AML-193 (cell line): ENCODE results near the gene ERC2.
A peak's percentile ranks its signal among the peaks of the same experiment; 100 is the strongest.
"Not testable (repeated sequence)": the region's sequence is repeated elsewhere in the genome, so short reads cannot be mapped to it uniquely, and the experiment has no call there.

Experiments used
- DNase-seq, 2 experiments: peaks; one replicate each; lab custom pipeline; 2025; lab: John Stamatoyannopoulos, UW

ERC2 gene

GRCh38 chr3:56060521-56061278, 407.6 kb downstream of the ERC2 start:
- no peak for DNase-seq

DNA sequence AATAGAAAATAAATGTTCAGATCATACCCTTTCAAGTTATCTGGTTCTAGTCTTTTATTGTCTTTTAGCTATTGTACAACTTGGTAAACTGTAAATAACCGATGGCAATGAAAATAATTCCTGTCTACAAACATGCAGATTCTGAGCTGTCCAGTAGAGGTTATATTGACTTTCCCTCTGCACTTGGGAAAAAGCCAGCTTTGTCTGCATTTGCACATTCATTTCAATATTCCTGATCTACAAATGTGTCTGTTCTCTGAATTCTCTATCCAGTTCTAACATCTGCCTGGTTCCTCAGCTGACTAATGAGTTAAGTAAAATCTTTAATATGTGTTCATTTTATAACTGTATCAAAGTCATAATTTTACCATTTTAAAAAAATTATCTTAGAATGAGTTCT, 408.5 kb downstream of the ERC2 start:
- DNase-seq, result no peak

- DNase-seq, result no peak
Observed at GRCh38 chr3:56055951-56056350, 412.3 kb downstream of the ERC2 start.

GRCh38 chr3:56055546-56055945, 412.7 kb downstream of the ERC2 start:
- DNase-seq, result no peak

GRCh38 chr3:56054844-56055243, 413.4 kb downstream of the ERC2 start:
- no peak for DNase-seq

DNA sequence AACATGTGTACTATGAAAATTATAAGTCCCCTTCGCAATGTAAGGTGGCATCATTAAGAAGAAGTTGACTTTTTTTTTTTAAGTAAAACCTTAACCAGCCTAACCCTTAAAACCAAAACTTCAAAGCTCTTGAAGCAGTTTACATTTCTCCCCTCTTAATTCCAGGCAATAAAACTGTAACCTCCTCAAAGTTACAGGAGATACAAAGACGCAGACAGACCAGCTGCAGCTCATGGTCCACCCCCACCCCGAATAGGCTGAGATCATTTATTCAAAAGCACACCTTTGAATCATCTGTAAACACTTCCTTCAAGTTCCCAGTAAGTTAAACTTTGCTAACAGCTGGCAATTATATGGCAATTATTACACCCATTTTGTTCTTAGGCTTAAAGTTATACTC, 414.5 kb downstream of the ERC2 start:
- DNase-seq, result no peak

GRCh38 chr3:56052188-56052587, 416.1 kb downstream of the ERC2 start:
- no peak for DNase-seq

DNA sequence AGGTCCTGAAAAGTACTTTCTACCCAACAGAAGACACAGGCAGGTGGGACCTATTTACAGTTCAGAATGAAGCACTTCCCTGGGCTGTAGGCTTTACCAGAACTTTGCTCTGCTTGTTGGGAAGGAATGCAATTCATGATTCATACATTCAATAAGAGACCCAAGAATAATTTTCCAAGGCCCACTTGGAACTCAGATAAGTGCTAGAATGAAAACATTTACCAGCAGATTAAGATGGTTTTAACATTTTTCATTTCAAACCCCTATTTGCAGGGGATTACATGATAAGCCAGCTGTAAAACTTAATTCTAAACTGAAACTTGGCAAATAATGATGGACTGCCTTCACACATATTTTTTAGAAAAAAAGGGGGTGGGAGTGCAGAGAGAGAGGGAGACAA, 417.2 kb downstream of the ERC2 start:
- no peak for DNase-seq

DNA sequence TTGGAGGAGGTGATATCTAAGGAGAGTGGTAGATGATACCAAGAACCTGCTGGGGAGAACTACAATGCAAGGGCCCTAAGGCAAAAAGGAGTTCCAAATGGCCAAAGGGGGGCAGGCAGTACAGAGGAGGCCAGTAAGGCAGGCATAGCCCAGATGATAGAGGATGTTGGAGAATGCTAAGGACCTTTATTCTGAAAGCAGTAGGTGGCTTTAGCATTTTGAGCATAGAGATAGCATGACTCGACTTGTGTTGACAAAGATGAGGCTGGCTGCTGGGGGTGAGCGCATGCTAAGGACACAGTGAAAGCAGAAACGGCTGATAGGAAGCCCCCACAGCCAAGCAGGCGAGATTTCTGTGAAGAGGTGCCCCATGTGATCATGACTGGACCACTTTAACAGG, 419.3 kb downstream of the ERC2 start:
- DNase-seq, result no peak

DNA sequence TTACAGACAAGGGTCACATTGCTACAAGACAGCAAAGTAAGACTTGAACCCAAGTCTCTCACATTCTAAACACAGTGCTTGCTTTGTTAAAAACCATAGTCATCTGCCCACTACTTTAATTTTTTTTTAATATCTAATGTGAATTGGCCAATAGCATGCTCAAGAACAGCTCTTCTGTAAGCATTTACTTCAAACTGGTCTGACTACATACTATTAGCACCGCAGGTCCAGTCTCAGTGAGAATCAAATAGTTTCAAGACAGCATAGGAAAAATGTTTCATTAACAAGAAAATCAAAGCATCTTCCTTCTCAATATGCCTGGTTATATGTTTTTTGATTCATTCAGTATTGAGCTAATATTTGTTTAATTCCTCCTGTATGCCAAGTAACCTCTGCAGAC, 419.9 kb downstream of the ERC2 start:
- DNase-seq, result no peak

- DNase-seq, result peak; percentile 29 to 42
Observed at GRCh38 chr3:56042326-56042951, 425.8 kb downstream of the ERC2 start.

GRCh38 chr3:56025326-56025725, 442.9 kb downstream of the ERC2 start:
- DNase-seq, result no peak

DNA sequence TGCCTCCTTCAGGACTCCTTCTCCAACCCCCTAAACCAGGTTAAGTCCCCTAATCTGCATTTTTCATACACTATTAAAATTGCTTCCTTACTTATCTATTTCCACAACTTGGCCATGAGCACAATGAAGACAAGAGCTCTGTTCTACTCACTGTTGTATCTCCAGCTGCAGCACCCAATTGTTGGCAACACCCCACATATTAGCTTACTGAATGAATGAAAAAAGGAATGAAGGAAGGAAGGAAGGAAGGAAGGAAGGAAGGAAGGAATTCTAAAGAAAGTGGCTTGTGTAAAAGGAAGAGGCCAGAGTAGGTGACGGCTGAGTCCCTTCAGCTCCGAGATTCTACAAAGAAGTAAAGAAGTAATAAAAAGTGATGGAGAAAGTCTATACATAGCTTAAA, 444.7 kb downstream of the ERC2 start:
- no peak for DNase-seq

GRCh38 chr3:56022619-56023018, 445.6 kb downstream of the ERC2 start:
- no peak for DNase-seq

- DNase-seq, result no peak
Observed at GRCh38 chr3:56019490-56020146, 448.6 kb downstream of the ERC2 start.

GRCh38 chr3:56015374-56015773, 452.9 kb downstream of the ERC2 start:
- not testable (repeated sequence) for DNase-seq

DNA sequence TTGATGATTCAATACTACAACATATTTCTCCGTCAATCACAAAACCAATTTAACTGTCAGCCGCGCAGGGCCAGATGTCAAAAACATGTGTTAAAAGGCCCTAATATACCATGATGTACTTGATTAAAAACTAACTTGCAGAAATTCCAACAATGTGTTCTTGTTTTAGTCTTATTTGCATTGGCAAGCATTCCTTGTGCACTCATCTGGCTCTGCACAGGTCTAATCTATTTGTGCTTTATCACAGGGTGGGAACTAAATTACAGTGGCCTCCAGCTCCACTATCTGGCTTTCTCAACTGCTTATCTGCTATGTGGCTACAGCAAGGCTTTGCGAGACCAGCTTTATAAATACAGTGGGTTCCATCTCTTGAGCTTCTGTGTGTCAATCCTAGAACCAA, 455.5 kb downstream of the ERC2 start:
- no peak for DNase-seq

GRCh38 chr3:56005196-56005805, 463.0 kb downstream of the ERC2 start:
- DNase-seq, result no peak

DNA sequence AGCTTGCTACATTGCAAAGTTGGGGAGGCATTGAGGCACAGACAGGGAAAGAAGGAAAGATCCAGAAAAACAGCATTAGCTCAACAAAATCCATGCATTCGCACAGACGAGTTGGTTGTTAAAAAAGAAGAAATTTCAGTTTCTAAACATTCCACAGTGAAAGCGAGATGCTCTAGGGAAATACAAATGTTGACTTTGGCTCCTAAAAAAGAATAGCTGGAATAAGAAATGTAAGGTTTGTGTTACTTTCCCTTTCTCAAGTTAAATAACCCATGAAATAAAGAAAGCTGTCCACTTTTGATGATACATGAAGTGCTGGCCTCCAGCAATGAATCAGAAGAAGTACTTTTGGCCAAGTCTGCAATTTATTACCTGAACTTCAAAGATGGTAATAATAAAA, 465.1 kb downstream of the ERC2 start:
- DNase-seq, result no peak

- no peak for DNase-seq
Observed at GRCh38 chr3:56001991-56002390, 466.3 kb downstream of the ERC2 start.

DNA sequence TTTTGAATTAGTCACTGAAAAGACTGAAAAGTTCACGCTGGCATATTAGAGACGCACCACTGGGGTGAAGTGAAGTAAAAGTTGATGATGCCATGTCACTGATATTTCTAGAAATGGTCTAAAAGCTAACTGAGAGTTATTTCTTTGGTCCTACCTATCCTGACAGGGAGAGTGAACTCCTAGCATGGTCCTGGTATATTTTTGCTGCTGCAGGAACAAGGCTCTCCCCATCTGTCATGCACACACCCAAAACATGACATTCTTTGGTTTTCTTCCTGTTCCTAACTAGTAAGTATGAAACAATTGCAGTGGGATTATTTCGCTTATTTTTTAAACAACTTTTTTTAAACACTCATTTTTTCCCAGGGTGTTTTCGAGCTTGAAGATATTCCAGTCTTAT, 466.7 kb downstream of the ERC2 start:
- DNase-seq, result no peak

DNA sequence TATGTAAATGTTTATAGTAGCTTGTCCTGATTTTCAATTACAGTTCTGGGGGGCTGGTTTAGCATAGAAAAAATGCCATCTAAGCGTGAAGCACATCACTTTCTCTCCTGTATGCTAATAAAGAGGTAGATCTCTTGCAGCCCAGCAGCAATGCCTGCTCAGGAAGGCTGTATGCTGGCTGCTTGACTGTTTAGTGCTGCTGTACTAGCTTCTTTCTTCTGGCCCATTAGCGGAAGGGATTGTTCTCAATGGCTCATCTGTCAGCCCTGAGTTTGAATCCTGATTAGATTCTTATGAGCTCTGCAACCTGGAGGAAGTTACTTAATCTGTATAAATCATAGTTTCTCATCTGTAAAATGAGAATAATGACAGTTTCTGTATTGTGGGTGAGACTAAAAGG, 478.9 kb downstream of the ERC2 start:
- no peak for DNase-seq

DNA sequence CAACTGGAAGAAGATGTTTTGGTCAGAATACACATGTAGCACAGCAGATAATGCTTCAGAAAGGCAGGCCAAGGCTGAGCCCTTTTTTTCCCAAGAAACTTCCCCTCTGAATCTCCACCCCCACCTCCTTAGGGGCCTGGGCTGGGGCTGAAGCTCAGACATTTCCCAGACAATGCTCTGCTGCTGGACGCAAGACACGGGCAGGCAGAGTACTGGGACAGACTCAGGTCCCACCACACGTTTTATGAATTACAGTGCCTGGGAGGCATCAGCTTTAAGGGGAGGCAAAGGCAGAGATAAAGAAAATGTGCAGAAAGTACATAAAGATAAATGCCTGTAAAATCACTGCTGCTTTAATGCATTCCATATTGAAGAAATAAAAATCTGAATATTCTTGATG, 479.4 kb downstream of the ERC2 start:
- no peak for DNase-seq
